NCI-H1930 (cell line): Measurements from ENCODE around the gene MLPH.

ENCODE experiments used
- DNase-seq, 2 experiments: peaks; one replicate each; lab custom pipeline; 2025; lab: John Stamatoyannopoulos, UW

MLPH gene

DNA sequence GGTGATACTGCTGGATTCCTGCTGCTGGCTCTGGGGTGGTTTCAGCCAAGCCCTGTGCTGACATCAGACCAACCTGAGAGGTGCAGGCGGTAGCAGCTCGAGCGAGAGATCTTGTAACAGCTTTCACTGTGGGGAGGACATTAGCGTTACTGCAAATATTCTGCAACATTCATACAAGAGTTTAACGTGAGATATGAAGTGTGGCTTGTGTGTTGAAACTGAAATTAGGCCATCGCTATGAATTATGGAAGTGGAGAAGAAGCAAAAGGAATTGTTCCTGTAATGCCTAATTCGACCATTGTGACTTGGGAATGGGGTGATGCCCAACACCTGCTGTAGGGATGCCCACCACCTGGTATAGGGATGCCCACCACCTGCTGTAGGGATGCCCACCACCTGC, 6.5 kb upstream of the MLPH start:
- DNase-seq: no peak

DNA sequence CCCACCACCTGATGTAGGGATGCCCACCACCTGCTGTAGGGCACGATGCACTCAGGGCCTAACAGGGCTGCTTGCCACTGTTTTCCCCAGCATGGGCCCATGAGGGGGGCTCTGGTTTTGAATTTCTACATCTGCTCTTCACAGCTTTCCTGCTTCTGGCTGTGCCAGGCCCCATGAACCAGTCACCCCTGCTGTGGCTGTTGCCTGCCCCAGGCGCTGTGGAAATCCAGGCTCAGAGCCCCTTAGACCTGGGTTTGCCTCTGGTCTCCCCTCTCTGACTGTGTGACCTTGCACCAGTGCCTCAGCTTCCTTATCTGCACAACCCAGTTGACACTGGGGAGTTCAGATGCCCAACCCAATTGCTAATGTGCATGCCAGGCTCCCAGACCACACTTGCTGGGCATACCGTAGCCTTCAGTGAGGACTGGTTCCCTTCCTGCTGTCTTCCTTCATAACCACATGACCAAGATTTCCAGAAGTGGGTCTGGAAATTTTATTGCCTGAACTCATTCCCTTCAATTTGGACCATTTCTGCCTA, 6.0 kb upstream of the MLPH start:
- DNase-seq: no peak

DNA sequence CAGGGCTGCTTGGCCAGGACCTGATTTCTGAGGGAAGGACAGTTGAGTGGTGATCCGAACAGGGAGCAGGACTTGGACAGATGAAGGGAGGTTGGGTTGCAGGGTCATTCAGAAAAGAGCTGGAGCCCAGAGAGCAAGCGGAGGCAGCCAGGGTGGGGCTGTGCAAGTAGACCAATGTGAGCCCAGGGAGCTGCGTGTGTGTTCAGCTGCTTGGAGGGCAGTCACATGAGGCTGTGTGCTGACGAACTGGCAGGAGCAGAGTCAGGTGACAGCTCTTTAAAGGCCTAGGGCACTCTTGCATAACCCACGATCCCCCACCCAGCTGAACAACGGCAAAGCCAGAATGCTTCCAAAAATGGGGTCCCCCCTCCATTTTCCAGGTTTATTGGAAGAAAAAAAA, 4.6 kb upstream of the MLPH start:
- no peak for DNase-seq

DNA sequence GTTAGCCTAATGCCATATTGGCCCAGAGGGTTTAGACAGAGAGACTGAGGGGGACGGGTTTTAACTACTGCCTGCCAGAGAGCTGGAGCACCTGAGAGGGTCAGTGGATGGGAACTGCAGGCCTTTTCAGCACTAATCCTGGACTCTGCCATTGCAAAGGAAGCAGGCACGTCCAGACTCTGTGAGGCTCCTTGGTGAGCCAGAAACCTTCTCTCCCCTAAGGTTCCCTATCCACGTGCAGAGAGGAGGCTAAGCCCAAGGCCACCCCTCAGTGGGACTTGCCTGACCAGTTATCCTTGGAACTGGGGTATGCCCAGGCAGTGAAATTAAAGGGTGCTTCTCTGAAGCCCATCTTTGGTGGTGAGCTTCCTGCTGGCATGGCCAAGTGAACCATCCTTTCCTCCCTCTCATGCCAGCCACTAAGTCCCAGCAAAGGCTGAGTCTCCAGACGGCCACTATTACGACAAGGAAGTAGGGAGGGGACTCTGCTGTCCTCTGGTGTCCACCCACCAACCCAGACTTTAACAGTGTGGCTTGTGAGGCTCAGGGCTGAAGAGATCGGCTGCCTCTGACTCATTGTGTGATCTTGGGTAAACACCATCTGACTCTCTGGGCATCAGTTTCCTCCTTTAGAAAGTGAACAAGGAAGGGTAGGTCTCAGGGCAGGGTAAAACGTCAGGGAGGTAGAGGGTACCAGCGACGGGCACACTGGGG, 3.9 kb upstream of the MLPH start:
- DNase-seq: no peak

DNA sequence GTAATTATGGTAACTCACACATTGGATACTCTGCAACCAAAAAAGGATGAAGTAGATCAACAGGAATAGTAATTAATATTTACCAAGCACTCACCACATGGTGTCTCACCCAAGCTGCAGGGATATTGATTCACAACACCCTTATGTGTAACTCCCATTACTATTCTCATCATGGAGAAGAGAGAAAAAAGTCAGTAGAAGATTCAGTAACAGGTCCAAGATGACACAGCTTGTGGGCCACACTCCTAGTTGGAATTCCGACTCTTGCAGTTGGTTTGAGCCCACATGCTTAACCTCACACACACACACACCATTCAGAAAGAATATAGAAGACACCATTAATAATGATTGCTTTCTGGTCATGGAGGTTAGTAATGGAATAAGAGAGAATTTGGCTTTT, 1.7 kb upstream of the MLPH start:
- no peak for DNase-seq

DNA sequence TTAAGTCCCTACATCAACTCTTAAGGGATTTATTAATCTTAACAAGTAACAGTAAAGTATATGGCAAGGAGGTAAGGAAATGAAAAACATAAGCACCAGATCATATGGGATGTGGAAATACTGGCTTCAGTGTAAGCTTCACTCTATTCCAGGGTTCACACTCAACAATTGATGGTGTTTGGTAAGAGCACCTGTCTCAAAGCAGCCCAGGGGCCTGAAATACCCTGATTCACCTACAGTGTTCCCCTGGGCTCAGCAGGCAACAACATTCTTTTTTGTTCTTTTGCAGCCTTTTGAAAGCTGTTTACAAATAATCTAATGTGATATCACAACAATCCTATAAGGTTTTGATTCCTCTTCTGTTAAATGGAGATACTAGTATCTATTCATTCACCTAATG, 1.2 kb upstream of the MLPH start:
- no peak for DNase-seq

DNA sequence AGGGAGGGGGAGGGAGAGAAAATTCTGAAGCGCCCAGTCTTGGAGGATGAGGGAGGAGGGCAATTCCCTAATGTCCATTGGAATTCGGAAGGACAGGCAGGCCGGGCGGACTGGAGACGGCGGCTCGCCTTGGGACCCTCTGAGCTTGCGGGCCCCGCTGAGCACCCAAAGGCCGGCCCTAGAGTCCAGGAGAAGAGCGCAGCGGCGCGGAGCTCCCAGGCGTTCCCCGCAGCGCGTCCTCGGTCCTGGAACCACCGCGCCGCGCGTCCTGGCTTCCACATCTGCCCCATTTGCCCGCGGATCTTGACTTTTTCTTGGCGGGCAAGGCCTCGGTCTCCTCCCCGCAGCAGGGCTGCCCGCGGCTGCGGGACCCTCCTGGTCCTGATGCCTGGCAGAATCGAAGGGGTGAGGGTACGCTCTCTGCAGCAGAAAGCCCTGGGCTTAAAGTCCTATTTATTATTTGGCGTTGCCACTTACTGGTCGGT, 675 bp upstream of the MLPH start:
- DNase-seq: no peak

DNA sequence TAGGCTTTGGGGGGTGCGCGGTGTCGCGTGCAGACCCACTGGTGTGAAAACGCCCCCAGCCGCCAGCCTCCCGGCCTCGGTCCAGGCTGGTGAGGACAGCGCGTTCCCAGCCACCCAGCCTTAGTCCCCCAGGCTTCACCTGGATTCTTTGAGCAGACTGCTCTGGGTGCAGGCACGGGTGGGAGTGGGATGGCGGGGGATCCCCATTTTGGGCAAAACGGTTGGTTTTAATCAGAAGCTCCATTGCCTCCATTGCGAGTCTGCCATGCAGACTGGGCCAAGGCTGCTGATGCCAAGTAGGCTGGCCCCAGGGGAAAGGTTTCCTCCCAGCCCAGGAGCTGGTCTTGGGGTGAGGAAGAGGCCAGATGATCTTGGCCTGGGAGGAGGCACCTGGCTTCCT, 445 bp downstream of the MLPH start:
- DNase-seq: no peak

DNA sequence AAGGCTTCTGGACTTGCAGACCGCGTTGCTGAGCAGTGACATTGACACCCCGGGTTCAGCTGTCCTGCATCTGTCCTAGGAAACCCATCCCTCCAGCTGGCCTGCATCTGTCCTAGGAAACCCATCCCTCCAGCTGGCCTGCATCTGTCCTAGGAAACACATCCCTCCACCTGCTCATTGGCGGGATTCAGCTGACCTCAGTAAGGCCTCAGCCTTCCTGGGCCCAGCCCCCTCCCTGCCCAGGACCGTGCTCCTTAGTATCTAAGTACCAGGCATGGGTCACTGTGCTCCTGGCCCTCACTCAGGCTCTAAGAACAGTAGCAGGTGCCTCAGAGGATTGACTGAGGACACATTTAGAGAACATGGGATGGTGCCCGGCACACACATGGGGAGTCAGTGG, 1.2 kb downstream of the MLPH start:
- no peak for DNase-seq

DNA sequence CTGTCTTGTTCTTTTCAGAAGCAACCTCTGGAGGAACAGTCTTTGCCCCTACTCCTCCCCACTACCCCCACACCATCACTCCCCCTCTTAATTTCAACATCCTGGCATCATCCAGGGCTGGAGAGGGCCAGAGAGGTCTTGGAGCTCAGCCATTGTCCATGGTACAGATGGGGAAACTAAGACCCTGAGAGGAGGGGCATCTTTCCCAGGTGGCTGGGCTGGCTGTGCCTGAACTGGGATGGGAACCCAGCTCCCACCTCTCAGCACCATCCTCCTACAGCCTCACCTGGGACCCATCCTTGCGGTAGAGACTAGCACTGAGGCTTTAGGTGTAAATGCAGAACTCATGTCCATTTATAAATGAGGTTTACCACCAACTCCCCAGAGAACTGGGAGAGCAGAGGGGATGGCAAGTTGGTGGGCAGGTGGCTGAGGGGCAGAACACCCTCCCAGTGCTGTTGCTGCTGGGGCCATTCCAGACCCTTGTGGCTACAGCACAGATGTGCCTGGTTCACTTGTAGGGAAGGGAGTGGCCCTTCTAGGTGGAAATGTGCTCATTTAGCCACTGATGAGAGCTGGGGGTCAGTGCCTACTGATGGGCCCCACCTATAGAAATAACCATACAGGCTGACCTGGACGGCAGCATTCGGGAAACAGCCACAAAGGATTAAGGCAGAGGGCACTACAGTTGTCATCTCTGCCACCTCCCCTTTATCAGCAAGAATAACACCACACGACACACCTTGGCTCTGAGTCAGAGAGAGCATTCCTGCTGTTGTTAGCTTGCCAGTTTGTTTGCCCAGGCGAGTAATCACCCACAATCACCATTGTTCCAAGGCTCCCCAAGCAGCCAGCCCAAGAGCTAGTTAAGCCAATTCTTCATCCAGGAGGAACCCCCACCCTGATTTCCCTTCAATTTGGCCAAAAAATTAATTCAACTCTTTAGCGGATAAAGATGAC, 2.1 kb downstream of the MLPH start:
- DNase-seq: no peak

DNA sequence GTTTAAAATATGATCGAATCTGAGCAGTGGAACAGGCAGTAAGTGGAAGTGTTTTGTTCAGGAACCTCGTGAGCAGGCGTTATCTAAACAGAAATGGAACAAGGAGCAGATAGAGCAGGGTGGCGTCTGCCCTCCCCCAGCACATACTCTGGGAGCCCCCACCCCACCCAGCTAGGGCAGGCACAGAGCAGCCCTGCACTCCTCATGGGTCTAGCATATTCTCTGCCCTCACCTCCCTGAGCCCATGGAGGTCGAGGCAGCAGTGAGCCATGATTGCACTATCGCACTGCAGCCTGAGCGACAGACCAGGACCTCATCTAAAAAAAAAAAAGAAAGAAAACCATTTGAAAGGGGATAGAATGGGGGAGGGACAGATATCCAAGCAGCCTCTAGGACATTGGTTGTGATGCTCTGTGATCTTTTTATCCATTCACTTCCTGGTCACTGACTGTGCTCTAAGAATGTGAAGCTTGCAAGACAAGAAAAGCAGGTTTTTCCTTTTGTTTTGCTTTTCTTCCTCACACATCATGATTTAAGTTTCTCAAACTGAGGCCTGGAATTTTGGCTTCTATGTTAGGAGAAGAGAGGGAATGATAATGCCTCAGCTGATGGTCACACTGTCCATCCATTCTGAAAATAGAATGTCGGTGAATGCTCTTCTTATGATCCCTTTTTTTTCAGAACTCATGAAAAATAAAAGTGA, 3.1 kb downstream of the MLPH start:
- DNase-seq: no peak

DNA sequence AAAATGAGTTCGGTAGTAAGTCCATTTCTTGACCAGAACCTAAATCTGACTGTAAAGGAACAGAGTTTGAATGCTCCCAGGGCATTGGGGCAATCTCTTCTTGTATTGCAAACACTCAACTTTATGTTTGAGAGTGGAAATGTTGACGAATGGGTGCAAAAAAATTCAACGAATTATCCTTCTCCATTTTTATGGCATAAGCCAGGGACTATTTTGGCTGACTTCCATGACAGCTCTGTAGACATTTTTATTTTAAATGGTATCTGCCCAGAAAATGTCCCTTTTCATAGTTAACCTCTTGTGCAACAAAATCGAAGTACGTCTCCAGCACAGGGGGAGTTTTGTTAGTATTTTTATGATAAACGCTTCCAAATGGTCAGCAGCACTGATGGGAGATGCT, 3.7 kb downstream of the MLPH start:
- no peak for DNase-seq

DNA sequence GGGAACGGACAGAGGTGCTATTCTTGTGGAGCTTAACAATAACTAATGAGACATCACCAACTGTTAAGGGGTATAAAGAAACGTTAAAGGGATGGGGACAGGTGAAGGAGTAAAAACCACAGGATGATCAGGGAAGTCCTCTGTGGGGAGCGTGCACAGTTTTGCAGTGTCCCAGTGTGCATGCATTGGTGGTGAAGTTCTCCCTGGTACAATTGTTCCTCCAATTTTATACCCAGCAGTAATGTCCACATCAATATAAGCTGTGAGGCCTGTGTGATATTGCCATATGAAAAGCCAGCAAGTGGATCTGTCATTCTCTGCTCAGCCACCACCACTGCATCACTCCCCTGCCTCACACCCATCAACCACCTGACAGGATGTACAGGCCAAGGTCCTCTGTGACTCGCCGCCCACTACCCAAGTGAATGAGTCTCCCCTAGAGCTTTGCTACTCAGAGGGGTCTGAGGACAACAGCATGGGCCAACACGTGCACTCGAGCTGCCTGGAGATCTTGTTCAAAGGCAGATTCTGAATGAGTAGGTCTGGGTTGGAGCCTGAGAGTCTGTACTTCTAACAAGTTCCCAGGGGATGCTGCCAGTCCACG, 4.6 kb downstream of the MLPH start:
- DNase-seq: no peak

DNA sequence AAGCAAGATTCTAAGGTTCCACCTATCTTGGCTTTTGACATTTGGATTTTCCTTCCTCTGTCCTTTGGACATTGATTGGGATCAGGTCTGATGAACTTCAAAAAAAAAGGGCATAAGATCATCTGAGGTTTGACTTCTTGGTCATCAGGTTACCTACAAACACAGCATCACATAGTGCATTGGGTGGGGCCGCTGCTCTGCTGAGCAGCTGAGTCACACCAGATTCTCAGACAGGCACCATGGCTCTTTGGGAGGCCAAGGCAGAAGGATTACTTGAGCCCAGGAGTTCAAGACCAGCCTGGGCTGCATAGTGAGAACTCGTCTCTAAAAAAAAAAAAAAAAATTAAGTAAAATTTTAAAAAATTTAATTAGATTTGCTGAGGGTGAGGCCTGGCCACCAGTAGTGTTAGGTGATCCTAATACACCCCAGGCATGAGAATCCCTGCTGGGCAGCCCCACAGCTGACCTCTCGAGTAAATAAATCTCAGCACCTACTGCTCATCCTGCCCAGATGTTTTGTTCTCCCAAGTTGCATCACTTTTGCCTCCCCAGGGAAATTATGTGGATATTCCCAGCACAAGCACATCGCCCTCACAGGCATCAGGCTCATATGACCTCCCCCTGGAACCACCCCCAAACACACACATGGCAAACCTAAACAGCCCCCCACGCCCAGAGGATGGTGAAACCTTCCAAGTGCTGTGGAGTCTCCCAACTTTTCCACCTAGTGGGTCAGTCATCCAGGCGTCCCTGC, 5.3 kb downstream of the MLPH start:
- no peak for DNase-seq

DNA sequence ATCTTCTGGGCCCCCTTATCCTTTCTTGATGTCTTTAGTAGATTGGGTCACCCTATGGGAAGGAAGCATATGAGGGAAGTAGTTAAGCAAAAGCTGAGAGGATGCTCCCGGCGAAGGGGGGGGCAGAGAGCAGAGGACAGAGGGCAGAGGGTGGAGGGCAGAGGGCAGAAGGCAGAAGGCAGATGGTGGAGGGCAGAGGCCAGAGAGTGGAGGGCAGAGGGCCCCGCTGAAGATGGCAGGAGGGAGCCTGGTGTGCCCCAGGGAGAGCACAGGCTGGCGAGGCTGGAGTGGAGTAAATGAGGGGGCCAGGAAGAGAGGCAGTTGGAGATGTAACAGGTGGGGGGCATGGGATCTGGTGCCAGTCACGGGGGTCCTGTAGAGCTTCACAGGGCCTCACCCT, 7.0 kb downstream of the MLPH start:
- no peak for DNase-seq

DNA sequence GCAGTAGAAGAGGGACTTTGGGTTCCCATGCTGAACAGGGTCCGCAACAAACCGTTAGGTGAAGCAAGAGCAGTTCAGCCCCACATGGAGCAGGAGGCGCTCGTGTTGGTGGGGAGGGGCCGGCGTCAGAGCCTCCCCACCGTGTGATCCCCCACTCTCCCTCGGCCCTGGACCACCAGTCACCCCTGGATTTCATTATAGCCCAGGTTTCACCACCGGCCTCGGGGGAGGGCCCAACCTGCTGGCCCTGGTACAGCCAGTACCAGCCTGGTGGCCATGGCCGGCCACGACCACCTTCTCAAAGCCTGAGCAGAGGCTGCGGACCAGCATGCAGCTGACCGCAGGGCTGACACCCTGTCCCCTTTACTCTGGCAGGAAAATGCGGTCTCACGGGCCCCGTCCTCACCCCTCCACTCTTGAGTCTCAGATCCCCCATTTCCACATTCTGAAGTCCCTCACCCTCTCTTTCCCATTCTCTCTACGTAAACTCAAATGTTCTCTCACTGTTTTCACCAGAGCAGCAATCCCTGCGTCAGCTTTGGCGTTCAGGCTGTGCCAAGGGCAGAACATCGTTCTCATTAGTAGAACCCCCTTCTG, 8.6 kb downstream of the MLPH start:
- no peak for DNase-seq

DNA sequence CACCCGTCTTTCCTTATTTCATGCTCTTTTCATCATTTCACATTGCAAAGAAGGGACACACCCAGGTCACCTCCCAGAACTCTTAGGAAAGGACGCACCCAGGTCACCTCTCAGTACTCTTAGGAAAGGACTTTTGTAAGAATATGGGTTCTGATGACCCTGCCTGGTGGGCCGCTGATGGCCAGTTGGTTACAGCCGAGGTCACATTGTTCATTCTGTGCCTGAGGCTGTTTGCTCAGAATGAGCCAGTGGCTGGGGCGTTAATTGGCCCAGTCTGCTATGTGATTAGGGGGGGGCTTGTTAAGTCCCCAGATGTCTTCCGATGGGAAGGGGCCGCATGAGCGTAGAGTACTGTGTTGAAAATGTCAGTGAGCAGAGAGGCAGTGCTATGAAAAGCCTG, 9.4 kb downstream of the MLPH start:
- DNase-seq: no peak

DNA sequence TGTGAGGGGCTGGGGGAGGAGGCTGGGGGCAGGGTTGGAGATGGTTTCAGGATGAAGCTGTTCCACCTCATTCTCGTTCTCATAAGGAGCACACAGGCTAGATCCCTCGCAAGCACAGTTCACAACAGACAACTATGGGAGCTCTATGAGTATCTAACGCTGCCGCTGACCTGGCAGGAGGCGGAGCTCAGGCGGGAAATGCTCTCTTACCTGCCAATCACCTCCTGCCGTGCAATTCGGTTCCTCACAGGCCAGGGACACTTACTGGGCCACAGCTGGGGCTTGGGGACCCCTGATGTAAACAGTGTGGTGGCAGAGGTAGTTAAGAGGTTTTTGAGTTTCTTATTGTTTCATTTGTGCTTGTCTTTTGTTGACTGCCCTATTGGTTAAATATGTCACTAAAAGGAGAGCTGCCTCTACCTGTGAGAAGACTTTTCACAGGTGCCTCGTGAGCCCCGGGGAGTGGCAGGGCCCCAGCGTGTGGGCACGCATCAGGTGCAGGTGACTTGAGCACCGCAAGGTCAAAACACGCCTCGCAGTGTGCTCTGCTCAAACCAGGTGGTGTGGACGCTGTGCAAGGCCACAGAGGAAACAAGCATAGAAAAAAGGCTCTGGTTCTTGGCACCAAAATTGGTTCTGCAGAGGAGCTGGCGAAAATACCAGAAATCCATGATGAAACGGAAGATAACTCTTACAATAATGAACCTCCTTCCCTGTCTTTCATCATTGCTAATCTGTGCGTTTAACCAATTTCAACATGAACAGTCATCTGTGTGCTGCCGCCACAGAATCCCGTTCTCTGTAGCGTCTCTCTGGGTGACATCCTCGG, 10.2 kb downstream of the MLPH start:
- no peak for DNase-seq

DNA sequence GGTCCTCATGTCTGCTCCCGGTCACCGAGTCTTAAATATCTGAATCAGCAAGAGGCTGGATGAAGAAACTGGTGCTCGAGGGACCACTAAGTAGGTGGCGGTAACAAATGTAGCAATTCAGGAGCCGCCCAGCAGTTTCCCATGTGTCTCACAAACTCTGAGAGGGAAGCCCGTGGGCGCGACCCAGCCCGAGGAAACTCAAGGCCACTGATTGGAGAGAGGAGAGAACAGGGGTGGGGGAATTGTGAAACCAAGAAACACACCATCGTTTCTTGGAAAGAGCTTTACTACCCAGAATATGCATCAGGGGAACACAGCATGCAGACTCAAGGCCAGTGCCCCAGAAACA, 10.8 kb downstream of the MLPH start:
- DNase-seq: no peak

DNA sequence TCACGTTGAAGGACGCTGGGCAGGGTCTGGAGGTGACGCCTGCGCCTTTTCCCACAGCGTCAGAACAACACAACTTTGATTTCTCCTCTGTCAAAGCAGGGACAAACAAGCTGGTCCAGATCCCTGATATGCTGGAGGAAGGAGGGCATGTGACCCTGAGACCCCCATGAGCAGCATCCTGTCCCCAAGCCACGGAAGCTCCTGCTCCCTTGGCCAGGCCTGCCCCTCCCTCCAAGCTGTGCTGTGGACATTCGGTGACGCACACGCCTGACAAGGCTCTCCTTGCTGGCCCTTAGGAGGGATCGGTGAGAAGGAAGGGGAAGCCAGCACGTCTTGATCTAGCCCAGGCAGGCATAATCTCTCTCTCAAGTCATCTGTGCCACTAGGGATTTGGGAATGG, 11.3 kb downstream of the MLPH start:
- DNase-seq: no peak
